HG02642 (cell line): ENCODE measurements around the gene SSR2.
"Not testable (repeated sequence)": the region's sequence is repeated elsewhere in the genome, so short reads cannot be mapped to it uniquely, and the experiment has no call there.

Experiments
- ATAC-seq: cut with Tn5 transposase; IDR thresholded peaks from one replicate; pipeline ENCODE4 v1.9.1; 2021; ENCODE audit warnings: mild to moderate bottlenecking; ENCODE audit not compliant: unreplicated experiment, poor library complexity

SSR2 gene

DNA sequence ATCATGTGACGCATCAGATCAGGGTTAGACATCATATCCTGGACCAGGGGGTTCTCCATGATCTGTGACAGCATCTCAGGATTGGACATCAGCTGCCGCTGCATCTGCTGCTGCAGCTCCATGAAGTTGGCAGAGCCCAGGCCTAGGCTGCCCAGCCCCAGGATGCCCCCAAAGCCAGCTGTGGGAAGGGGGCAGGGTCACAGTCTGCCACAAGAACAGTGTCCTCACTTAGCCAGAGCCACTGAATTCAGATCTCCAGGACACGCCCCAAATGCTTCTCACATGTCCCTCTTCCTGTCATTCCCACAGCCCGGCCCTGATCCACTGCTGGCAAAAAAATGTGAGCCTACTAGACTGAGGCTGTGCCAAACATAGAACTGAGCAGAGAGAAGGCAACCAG lies 29.6 kb upstream of the SSR2 start:
- no peak for ATAC-seq

- no peak for ATAC-seq
These were observed 28.0 kb upstream of the SSR2 start for GRCh38 chr1:156048663-156049258.

- ATAC-seq = no peak
These were observed 24.3 kb upstream of the SSR2 start for GRCh38 chr1:156045076-156045475.

DNA sequence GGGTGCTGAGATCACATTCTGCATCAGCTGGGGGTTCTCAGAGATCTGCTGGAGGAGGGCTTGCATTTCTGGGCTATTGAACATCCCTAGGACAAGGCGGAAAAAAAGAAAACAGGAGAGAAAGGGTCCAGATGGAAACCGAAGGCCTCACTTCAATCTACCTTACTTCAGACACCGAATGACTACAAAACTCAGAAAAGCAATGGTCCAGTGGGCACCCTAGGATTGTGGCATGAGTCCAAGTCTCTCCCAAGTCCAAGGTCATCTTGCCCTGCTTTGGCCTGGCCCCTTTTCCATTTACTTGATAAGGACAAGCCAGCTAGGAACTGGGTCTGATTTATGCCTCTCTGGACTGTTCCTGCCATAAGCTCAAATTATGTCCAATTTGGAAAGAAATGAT lies 22.1 kb upstream of the SSR2 start:
- no peak for ATAC-seq

GRCh38 chr1:156034991-156035390 lies 14.2 kb upstream of the SSR2 start:
- not testable (repeated sequence) for ATAC-seq

GRCh38 chr1:156033011-156033410 lies 12.3 kb upstream of the SSR2 start:
- ATAC-seq = no peak

GRCh38 chr1:156026588-156026987 lies 5.8 kb upstream of the SSR2 start:
- no peak for ATAC-seq

DNA sequence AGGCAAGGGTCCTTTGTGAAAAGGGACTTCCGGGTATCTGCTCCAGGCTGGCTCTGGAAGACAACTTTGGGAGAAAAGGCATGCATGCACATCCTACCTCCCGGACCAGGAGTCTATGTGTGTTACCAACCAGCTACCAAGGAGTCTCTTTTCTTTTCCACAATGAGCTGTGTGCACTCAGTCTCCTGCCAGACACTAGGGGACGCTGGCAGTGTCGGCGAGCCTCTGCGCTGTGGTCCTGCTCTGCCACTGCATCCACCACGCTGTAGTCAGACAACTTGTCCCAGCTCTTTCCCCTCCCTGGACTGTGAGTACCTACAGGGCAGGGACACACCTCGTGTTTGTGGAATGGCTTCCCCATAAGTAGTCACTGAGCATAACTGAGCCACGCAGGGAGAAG lies 5.1 kb upstream of the SSR2 start:
- ATAC-seq = no peak

GRCh38 chr1:156024801-156025200 lies 4.0 kb upstream of the SSR2 start:
- no peak for ATAC-seq

DNA sequence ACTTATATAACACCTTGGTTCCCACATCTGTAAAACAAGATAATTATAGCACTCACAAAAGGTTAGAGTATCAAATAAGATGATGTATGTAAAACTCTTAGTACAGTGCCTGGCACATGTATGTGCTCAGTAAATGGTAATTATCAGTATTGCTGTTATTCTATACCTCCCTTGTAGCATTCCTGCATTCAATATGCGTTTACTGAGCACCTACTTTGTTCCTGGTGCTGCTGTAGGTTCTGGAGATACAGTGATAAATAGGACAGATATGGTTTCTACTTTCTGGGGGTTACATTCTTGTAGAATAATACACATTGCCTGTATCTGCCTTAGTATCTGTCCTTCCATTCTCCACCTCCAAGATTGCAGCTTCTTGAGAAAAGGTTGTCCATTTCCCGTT lies 1.2 kb upstream of the SSR2 start:
- no peak for ATAC-seq

GRCh38 chr1:156021093-156021428 lies 310 bp upstream of the SSR2 start:
- ATAC-seq = no peak

GRCh38 chr1:156019946-156020292 lies 832 bp downstream of the SSR2 start:
- ATAC-seq = no peak

GRCh38 chr1:156014829-156015228 lies 5.9 kb downstream of the SSR2 start:
- no peak for ATAC-seq

- ATAC-seq = peak; percentile 72
These were observed 8.5 kb downstream of the SSR2 start for GRCh38 chr1:156012051-156012817.

DNA sequence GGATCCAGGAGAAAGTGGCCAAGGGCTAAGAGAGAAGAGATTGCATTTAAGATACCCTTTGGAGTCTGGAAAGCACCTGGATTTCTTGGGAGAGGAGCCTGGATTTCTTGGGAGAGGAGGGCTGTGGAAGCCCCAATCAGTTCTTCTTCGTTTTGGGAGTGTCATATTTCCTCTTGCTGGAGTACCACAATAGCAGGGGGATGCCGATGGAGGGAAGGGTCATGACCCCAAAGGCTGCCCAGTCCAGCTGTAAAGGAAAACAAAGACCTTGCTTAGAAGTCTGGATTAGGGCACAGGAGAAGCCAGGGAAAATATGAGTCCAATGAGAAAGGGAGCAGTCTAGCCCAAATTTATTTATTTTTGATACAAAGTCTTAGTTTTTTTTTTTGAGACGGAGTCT lies 11.3 kb downstream of the SSR2 start:
- no peak for ATAC-seq

GRCh38 chr1:156006666-156007376 lies 13.9 kb downstream of the SSR2 start:
- ATAC-seq = no peak

DNA sequence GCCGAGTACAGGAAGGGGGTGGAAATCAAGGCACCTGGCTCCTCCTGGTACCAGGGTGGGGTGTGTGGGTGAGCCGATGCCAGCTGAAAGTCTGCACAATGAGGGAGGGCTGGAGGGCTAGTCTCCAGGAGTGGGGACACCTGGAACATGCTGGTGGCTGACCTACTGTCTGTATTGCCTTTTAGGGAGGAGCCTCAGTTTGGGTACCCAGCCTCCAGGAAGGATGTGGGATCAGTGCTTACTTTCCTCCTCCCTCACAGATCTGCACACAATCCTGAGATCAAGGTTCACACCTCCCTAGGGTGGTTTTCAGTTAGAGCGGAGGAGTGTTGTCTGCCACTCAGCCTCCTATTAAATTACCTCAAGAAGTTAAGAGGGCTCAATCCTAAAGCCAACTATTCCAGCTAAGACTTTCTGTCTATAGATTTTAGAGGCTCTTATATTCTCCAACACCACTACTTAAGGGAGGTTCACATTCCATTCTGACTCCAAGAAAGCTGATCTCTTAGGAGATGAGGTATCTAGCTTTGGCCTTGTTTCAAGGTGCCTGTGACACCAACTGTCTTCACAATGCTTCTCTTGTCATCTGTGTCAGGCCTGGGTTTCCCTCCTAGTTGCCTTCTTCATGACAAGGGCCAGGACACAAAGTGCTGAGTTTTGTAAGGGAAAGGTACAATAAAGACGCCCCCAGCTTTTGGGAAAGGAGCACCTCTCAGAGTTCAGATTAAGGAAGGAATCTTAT lies 15.7 kb downstream of the SSR2 start:
- ATAC-seq = no peak

DNA sequence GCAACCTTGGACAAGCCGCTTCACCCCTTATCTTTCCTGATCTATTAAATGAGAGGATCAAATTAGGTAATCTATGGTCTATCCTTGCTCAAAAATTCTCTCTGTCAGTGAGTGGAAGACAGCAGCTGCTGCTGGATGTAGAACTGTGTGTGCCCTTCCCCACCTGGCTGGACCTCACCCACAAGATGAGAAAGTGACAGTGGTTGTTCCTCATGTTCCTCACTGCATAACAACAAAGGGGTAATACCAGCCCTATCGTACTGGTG lies 16.9 kb downstream of the SSR2 start:
- ATAC-seq = no peak

DNA sequence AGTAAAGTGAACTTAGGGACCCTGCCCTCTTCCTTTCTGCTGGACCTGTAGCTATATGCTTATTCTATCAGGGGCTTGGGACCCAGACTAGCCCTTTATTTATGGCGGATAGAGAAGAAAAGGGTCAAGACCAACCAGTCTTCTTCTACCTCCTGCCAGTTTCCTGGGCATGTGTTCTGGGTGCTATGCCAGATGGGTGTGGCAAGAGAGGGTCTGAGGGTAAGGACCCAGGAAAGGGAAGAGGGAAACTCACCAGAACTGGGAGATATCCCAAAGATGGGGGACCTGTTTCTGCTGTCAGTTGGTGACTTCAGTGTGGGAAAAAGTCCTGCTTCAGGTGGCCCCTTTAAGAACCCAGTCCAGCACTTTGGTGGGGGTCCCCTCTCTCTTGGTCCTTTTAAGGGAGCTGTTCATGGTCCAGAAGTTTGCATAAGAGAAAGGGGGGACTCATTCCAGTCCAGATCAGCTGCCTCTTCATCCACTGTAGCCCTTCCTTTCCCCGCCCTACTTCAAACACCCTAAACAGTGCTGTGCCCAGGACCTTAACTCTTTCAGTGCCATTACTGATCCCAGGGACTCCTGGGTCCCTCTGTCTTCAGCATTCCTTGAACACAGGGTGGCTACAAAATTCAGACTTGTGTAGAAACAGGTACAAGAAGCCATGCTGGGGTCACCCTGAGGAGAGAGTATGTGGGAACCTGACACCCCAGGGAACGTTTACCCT lies 18.4 kb downstream of the SSR2 start:
- ATAC-seq = no peak

DNA sequence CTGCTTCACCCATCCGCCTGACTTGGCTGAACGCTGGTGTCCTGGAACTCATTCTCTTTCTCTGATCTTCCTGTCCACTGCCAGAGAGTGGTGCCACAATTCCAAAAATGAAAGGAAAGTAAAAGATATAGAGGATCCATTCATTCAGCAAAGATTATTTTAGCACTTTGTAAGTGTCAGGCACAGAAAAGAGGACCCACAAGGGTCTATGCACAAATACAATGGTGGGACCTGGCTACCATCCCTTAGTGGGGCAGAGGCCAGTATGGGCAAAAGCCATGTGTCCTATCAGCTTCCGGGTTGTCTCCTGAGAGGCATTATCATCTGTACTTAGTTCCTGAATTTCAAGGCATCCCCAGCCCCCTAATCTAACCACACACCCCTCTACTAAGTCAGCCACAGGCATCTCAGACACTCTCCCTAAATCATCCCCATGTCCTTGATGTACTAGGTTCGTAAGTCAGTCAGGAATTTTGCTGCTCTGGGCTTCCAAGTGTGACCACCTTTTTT lies 19.0 kb downstream of the SSR2 start:
- no peak for ATAC-seq
